HFFc6 (cell line): ENCODE data around the gene SUCLG1. TPM values are rescaled to one million over a fixed set of nuclear protein-coding genes. Genes with fewer than 3 reads are reported as not detected.

Experiments used
- DNase-seq: peaks from one replicate; pipeline ENCODE4 v3.0.0-alpha.2; 2018
- H3K27ac Mint-ChIP-seq: 2 replicates; pipeline ENCODE4 v1.8.0; 2020; ENCODE audit warnings: mild to moderate bottlenecking, mixed read lengths
- H3K27me3 Mint-ChIP-seq: 2 replicates; pipeline ENCODE4 v1.8.0; 2021; ENCODE audit warnings: mild to moderate bottlenecking, moderate library complexity, mixed read lengths; ENCODE audit not compliant: insufficient read depth
- H3K36me3 Mint-ChIP-seq: 2 replicates; pipeline ENCODE4 v1.8.0; 2021; ENCODE audit warnings: low read depth, mixed read lengths
- H3K4me1 Mint-ChIP-seq: 2 replicates; pipeline ENCODE4 v1.8.0; 2020; ENCODE audit warnings: low read depth, mixed read lengths
- H3K4me3 Mint-ChIP-seq: 2 replicates; pipeline ENCODE4 v1.8.0; 2020; ENCODE audit warnings: mild to moderate bottlenecking, moderate library complexity, mixed read lengths
- H3K9me3 Mint-ChIP-seq: 2 replicates; pipeline ENCODE4 v1.8.0; 2020; ENCODE audit warnings: mild to moderate bottlenecking, mixed read lengths
- total RNA-seq, 6 experiments: library from RNA; stranded (reverse); fragmentation: NEBNext Ultra II Directional; extraction: Animal tissue kit (Norgen Biotek cat#: 25700); gene quantifications; 2 replicates in 1 of 6; 3 replicates in 5 of 6; pipeline ENCODE4 v1.2.3, GENCODE V29; 2021
- TF ChIP-seq, protein P1 (sequence below): fragments of 200-600 bp; sonication (generic); IDR thresholded peaks from 2 replicates; pipeline ENCODE4 v1.5.0; 2021; ENCODE audit warnings: antibody characterized with exemption, mild to moderate bottlenecking

The SUCLG1 gene
- total RNA-seq, 6 experiments from 2014 or later, result 72.5 to 84.9 (median 79.2) TPM

DNA sequence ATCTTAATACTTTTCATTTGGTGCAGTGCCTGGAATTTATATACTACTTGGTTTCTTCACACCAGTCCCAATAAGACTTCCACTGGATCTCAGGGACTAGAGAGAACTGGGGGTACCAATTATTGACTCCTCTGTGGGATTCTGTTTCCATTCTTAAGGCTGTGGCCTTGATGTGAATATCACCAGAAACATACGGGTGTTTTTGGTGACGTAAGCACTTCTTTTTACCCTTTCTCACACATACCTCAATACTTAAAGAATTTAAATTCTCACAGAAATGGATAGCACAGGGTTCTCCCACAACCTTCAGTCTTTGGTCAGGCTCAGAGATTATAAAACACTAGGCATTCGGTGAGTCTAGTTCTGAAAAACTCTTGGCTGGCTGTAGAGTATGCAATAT is 84.1 kb downstream of the SUCLG1 start:
- no peaks in the 10 kb centered on the region for H3K36me3 Mint-ChIP-seq
- H3K4me3 Mint-ChIP-seq, result no peak overlapping the region
- no peak for DNase-seq

DNA sequence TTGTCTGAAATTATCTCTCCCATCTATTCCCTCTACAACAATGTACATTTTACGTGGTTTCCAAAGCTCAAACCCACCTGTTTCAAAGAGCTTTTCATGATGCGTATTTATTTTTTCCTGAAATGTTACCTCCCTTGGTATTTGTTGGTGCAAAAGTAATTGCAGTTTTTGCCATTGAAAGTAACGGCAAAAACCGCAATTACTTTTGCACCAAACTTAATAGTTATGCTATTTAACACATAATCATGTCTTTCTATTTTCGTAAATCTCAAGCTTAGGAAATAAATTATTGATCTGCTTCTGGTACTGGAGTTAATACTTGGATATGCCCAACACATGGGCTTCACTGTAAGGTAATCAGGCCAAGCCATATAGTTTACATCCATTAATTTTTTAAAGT is 85.2 kb downstream of the SUCLG1 start:
- Mint-ChIP-seq H3K27me3 (no peaks in the 10 kb centered on the region), H3K4me3 (no peak overlapping the region), H3K27ac (no peak overlapping the region), H3K9me3 (no peaks in the 10 kb centered on the region), H3K4me1 (peaks cover 5% of the 10 kb centered on the region; the same call in 1 of the 2 replicates), H3K36me3 (no peaks in the 10 kb centered on the region)
- no peak for DNase-seq
- TF ChIP-seq, protein P1, sequence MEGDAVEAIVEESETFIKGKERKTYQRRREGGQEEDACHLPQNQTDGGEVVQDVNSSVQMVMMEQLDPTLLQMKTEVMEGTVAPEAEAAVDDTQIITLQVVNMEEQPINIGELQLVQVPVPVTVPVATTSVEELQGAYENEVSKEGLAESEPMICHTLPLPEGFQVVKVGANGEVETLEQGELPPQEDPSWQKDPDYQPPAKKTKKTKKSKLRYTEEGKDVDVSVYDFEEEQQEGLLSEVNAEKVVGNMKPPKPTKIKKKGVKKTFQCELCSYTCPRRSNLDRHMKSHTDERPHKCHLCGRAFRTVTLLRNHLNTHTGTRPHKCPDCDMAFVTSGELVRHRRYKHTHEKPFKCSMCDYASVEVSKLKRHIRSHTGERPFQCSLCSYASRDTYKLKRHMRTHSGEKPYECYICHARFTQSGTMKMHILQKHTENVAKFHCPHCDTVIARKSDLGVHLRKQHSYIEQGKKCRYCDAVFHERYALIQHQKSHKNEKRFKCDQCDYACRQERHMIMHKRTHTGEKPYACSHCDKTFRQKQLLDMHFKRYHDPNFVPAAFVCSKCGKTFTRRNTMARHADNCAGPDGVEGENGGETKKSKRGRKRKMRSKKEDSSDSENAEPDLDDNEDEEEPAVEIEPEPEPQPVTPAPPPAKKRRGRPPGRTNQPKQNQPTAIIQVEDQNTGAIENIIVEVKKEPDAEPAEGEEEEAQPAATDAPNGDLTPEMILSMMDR, result no peak

More for the DNA sequence above, 84.1 kb downstream of the SUCLG1 start:
- Mint-ChIP-seq H3K4me1 (peaks cover 5% of the 10 kb centered on the region; the same call in 1 of the 2 replicates), H3K27ac (no peak overlapping the region), H3K27me3 (no peaks in the 10 kb centered on the region; the same call in 1 of the 2 replicates), H3K9me3 (no peaks in the 10 kb centered on the region)
- TF ChIP-seq, protein P1, result no peak

Other genes starting within 250 kb of the SUCLG1 start
- gene DNAH6, start 57.2 kb upstream of the SUCLG1 start, total RNA-seq, result under 1 TPM in 5 of 6 experiments, not detected in 1; 0.05 to 0.46 (median 0.05) TPM